K562 (cell line): ENCODE measurements around the gene CD300C. TPM values are rescaled to one million over a fixed set of nuclear protein-coding genes. Genes with fewer than 3 reads are reported as not detected.

ENCODE experiments used
- ATAC-seq: fragments of 200-7000 bp; cut with Tn5 transposase; 3 replicates; pipeline ENCODE4 v1.9.1; 2020; ENCODE audit warnings: moderate library complexity
- BruUV-seq: library from RNA; stranded (reverse); fragments of 400-500 nt; replicated peaks from 2 replicates; lab custom pipeline; 2021; lab: Mats Ljungman, UMichigan
- CTCF ChIA-PET: fragments of 300-600 bp; formaldehyde crosslinking; extraction: SDS; loops from one replicate; lab custom pipeline; 2021; ENCODE audit warnings: low intra/inter-chr PET ratio; lab: Yijun Ruan, JAX
- POLR2A ChIA-PET: fragments of 300-600, 350-650 bp; sonication (Branson Sonifier 250); formaldehyde crosslinking; extraction: SDS; loops from one replicate; lab custom pipeline; 2021; ENCODE audit warnings: antibody characterized with exemption, inconsistent platforms; lab: Yijun Ruan, JAX
- DNase-seq, 4 experiments: peaks; one replicate each; pipeline versions ENCODE4 v3.0.0 to v3.0.0-alpha.2; 2011 to 2018; ENCODE audit warnings: low spot score in 3 of 4, mixed read lengths in 3 of 4; ENCODE audit errors: extremely low read depth in 1 of 4
- FAIRE-seq: peaks from 2 replicates; lab custom pipeline; 2011; peaks lifted over from hg19 to GRCh38; lab: Jason Lieb, UNC
- H2AFZ ChIP-seq: 2 replicates; pipeline ENCODE4 v1.6.0; 2011; ENCODE audit warnings: low read depth, low read length, control low read depth, inconsistent platforms
- H3K27ac ChIP-seq: fragments of 200-600 bp; 3 replicates; pipeline ENCODE4 v1.8.0; 2011; ENCODE audit warnings: low read depth, mild to moderate bottlenecking, control low read depth, inconsistent platforms, low read length, moderate library complexity, mixed read lengths; ENCODE audit errors: extremely low read depth
- H3K27me3 ChIP-seq, 2 experiments: fragments of 300-600 bp in 1 of 2; 2 replicates in 1 of 2; 3 replicates in 1 of 2; pipeline versions ENCODE4 v1.6.0 to v1.8.0; 2011; ENCODE audit warnings: inconsistent platforms in 2 of 2, low read length in 2 of 2, mild to moderate bottlenecking in 1 of 2, mixed read lengths in 1 of 2, moderate library complexity in 1 of 2; ENCODE audit not compliant: control insufficient read depth in 2 of 2, insufficient read depth in 2 of 2
- H3K36me3 ChIP-seq: fragments of 300-600 bp; 3 replicates; pipeline ENCODE4 v1.8.0; 2011; ENCODE audit warnings: mild to moderate bottlenecking, low read length, inconsistent platforms; ENCODE audit not compliant: control insufficient read depth, insufficient read depth
- H3K4me1 ChIP-seq, 2 experiments: fragments of 200-600 bp in 1 of 2; replicated peaks in 1 of 2; 2 replicates in 1 of 2; 3 replicates in 1 of 2; pipeline versions ENCODE4 v1.5.1 to v1.8.0; 2011; ENCODE audit warnings: inconsistent platforms in 2 of 2, low read length in 2 of 2, mild to moderate bottlenecking in 1 of 2, mixed read lengths in 1 of 2, moderate library complexity in 1 of 2; ENCODE audit not compliant: control insufficient read depth in 2 of 2, insufficient read depth in 2 of 2
- H3K4me2 ChIP-seq: 2 replicates; pipeline ENCODE4 v1.6.1; 2011; ENCODE audit warnings: low read length, control low read depth, inconsistent platforms, mixed read lengths; ENCODE audit not compliant: insufficient read depth
- H3K4me3 ChIP-seq: fragments of 200-600 bp; sonication (generic), shearing (Covaris generic); 2 replicates; pipeline ENCODE4 v1.5.1; 2016; ENCODE audit warnings: control low read depth, inconsistent platforms
- H3K79me2 ChIP-seq: fragments of 200-600 bp; 3 replicates; pipeline ENCODE4 v1.8.0; 2011; ENCODE audit warnings: low read length, inconsistent platforms; ENCODE audit not compliant: control insufficient read depth, insufficient read depth
- H3K9ac ChIP-seq, 2 experiments: 2 replicates each; pipeline versions ENCODE4 v1.6.0 to v1.6.1; 2011; ENCODE audit warnings: low read depth in 2 of 2, low read length in 2 of 2, control low read depth in 1 of 2, inconsistent platforms in 1 of 2, mild to moderate bottlenecking in 1 of 2, mixed read lengths in 1 of 2; ENCODE audit not compliant: insufficient read depth in 1 of 2
- H3K9me1 ChIP-seq: one replicate; pipeline ENCODE4 v1.6.0; 2011; ENCODE audit warnings: inconsistent platforms, mild to moderate bottlenecking, low read length, moderate library complexity; ENCODE audit not compliant: control insufficient read depth, insufficient read depth
- H3K9me3 ChIP-seq: replicated peaks from 2 replicates; pipeline ENCODE4 v1.5.1; 2011; ENCODE audit warnings: low read depth, low read length, inconsistent platforms; ENCODE audit not compliant: control insufficient read depth, insufficient read depth
- H4K20me1 ChIP-seq: replicated peaks from 2 replicates; pipeline ENCODE4 v1.6.1; 2011; ENCODE audit warnings: low read length, inconsistent platforms, mixed read lengths; ENCODE audit not compliant: control insufficient read depth, insufficient read depth
- ARID1B ChIP-seq: fragments of 450-650 bp; IDR thresholded peaks from 2 replicates; pipeline ENCODE4 v1.6.1; 2016; ENCODE audit warnings: antibody characterized with exemption, mild to moderate bottlenecking, inconsistent platforms
- CC2D1A ChIP-seq: fragments of 450-650 bp; IDR thresholded peaks from 2 replicates; pipeline ENCODE4 v1.6.1; 2017; ENCODE audit warnings: mild to moderate bottlenecking
- CEBPG ChIP-seq, 3 experiments: fragments of 200-800 bp in 1 of 3; sonication (Bioruptor generic) in 1 of 3; sonication (generic) in 1 of 3; formaldehyde crosslinking in 1 of 3; IDR thresholded peaks in 2 of 3; conservative IDR thresholded peaks in 1 of 3; 2 replicates each; pipeline versions ENCODE4 v1.6.1 to v1.8.0; 2016 to 2022; ENCODE audit warnings: missing compliant biosample characterization in 2 of 3, missing genetic modification characterization in 2 of 3, mild to moderate bottlenecking in 1 of 3, missing genetic modification reagents in 1 of 3
- CTCFL ChIP-seq: IDR thresholded peaks from 2 replicates; pipeline ENCODE4 v1.6.1; 2011; ENCODE audit warnings: borderline replicate concordance, low read depth, mild to moderate bottlenecking, moderate library complexity, low read length; ENCODE audit not compliant: insufficient read depth, poor library complexity, severe bottlenecking
- HCFC1 ChIP-seq: IDR thresholded peaks from 2 replicates; pipeline ENCODE4 v1.6.1; 2012; ENCODE audit warnings: low read depth, low read length, improper control_type of control experiment
- HIVEP1 ChIP-seq: fragments of 250-450 bp; sonication (Bioruptor Pico); IDR thresholded peaks from 2 replicates; pipeline ENCODE4 v1.4.0; 2020; ENCODE audit warnings: mild to moderate bottlenecking
- KLF1 ChIP-seq: fragments of 450-650 bp; IDR thresholded peaks from 2 replicates; pipeline ENCODE4 v1.6.1; 2016; ENCODE audit warnings: missing genetic modification characterization, missing compliant biosample characterization
- PTTG1 ChIP-seq: fragments of 450-650 bp; IDR thresholded peaks from 2 replicates; pipeline ENCODE4 v1.6.1; 2016; ENCODE audit warnings: low read depth, mild to moderate bottlenecking, missing genetic modification characterization, missing compliant biosample characterization
- RNF2 ChIP-seq: sonication (generic); IDR thresholded peaks from 2 replicates; pipeline ENCODE4 v1.6.1; 2016
- SRSF3 ChIP-seq: fragments of 200-400 bp; formaldehyde crosslinking; IDR thresholded peaks from 2 replicates; pipeline ENCODE4 v1.6.1; 2016; ENCODE audit warnings: mild to moderate bottlenecking, low read length, moderate library complexity; ENCODE audit not compliant: insufficient read depth
- WGBS: fragments of 100-300 bp; shearing (Covaris generic); methylation state at CpG from one replicate; pipeline ENCODE4 v1.1.6; 2016; ENCODE audit warnings: low coverage, mixed read lengths; ENCODE audit not compliant: insufficient coverage; ENCODE audit errors: missing lambda C conversion rate; 5-methylcytosine and 5-hydroxymethylcytosine counted together
- in situ Hi-C: fragments of 300-500 bp; cut with MboI; formaldehyde crosslinking; loops from 4 replicates; pipeline ENCODE4 v1.15.0; 2018; ENCODE audit warnings: inconsistent platforms, mixed read lengths
- intact Hi-C: fragments of 100-400 bp; cut with micrococcal nuclease; formaldehyde crosslinking; loops from 2 replicates; pipeline ENCODE4 v1.14.2; 2022
- polyA plus RNA-seq, 8 experiments: library from polyadenylated mRNA; depleted of rRNA in 4 of 8; stranded (reverse) in 5 of 8; unstranded in 3 of 8; fragments of >200 nt; fragmentation: Nextera tagmentation in 2 of 8; fragmentation: Illumina TruSeq in 1 of 8; extraction: Ambion mirVana in 2 of 8; extraction: Trizol in 1 of 8; gene quantifications; 2 replicates each; pipeline versions ENCODE4 v1.2.1 to v1.2.3, GENCODE V29; 2011 to 2014; ENCODE audit warnings: inconsistent platforms in 1 of 8, missing spikeins in 1 of 8
- total RNA-seq, 7 experiments: library from RNA; depleted of rRNA in 6 of 7; stranded (reverse); fragments of >200 nt in 6 of 7; fragmentation: Illumina TruSeq in 2 of 7; extraction: Trizol in 2 of 7; gene quantifications; 2 replicates each; pipeline versions ENCODE4 v1.2.1 to v1.2.3, GENCODE V29; 2011 to 2021; ENCODE audit warnings: low replicate concordance in 1 of 7
- TF ChIP-seq, protein P1 (sequence below): fragments of 450-650 bp; formaldehyde crosslinking; IDR thresholded peaks from 2 replicates; pipeline ENCODE4 v1.4.0; 2022; ENCODE audit warnings: missing genetic modification characterization
- TF ChIP-seq, protein P2 (sequence below): fragments of 250-450 bp; sonication (Bioruptor Pico); IDR thresholded peaks from 2 replicates; pipeline ENCODE4 v1.8.0; 2022; ENCODE audit warnings: inconsistent platforms

CD300C gene
- total and polyA plus RNA-seq, 9 of the 15 experiments (the other 6 are each of a cell fraction or from before 2014, with no cell fraction given): 0.04 to 0.16 (median 0.07) TPM; not detected in 6

DNA sequence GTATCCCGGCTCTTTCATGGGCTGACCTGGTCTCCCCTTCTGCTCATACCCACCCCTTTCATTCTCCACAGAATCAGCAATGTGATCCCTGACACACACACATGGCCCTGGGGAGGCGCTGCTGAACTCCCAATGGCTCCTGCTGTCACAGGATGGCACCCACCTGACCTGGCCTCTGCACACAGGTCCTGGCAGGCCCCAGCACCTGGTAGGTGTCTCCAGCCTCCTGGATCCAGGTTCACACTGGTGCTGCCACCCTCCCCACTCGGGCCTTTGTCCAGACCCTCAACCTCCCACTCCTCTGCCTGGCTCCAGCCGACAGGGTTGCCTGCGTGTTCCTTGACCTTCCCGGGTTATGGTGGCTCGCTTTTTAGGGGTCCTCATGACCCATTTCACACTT, 1.3 kb upstream of the CD300C start:
- FAIRE-seq (no peak), ATAC-seq (no peak), DNase-seq (no peak)
- Histone ChIP-seq H3K9me1 (no peaks in the 10 kb centered on the region), H3K4me3 (no peak overlapping the region), H3K9ac (no peak overlapping the region), H3K36me3 (no peaks in the 10 kb centered on the region), H3K4me1 (peaks cover 0 to 3% of the 10 kb centered on the region in 2 experiments; a peak in 1 of 5 replicates), H3K27ac (no peak overlapping the region), H3K79me2 (no peaks in the 10 kb centered on the region), H2AFZ (no peak overlapping the region), H4K20me1 (no peaks in the 10 kb centered on the region; the same call in 1 of the 2 replicates), H3K27me3 (peaks cover 3 to 89% of the 10 kb centered on the region in 2 experiments; a peak in 4 of 5 replicates), H3K4me2 (no peak overlapping the region), H3K9me3 (no peaks in the 10 kb centered on the region)
- CTCF ChIA-PET: no interaction called here
- 5% methylated on average over 7 of the region's 7 CpGs for WGBS
- POLR2A ChIA-PET: no interaction called here
- TF ChIP-seq, protein P1, sequence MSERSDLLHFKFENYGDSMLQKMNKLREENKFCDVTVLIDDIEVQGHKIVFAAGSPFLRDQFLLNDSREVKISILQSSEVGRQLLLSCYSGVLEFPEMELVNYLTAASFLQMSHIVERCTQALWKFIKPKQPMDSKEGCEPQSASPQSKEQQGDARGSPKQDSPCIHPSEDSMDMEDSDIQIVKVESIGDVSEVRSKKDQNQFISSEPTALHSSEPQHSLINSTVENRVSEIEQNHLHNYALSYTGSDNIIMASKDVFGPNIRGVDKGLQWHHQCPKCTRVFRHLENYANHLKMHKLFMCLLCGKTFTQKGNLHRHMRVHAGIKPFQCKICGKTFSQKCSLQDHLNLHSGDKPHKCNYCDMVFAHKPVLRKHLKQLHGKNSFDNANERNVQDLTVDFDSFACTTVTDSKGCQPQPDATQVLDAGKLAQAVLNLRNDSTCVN (CRISPR knock-in tag): no peak
- TF ChIP-seq PTTG1 (tag) (no peak), HCFC1 (no peak), CC2D1A (no peak), CEBPG (CRISPR knock-in tag; IDR thresholded peaks at IDR 0.05) (no peak), CEBPG (tag; conservative IDR thresholded peaks at IDR 0.05 in 1 of 2, IDR thresholded peaks at IDR 0.05 in 1 of 2) (no peak), HIVEP1 (CRISPR knock-in tag) (no peak), CTCFL (no peak), ARID1B (no peak), RNF2 (no peak), SRSF3 (no peak), KLF1 (tag) (no peak)
- TF ChIP-seq, protein P2, sequence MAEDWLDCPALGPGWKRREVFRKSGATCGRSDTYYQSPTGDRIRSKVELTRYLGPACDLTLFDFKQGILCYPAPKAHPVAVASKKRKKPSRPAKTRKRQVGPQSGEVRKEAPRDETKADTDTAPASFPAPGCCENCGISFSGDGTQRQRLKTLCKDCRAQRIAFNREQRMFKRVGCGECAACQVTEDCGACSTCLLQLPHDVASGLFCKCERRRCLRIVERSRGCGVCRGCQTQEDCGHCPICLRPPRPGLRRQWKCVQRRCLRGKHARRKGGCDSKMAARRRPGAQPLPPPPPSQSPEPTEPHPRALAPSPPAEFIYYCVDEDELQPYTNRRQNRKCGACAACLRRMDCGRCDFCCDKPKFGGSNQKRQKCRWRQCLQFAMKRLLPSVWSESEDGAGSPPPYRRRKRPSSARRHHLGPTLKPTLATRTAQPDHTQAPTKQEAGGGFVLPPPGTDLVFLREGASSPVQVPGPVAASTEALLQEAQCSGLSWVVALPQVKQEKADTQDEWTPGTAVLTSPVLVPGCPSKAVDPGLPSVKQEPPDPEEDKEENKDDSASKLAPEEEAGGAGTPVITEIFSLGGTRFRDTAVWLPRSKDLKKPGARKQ: no peak
- in situ Hi-C loops (no loop called here), intact Hi-C loops (no loop called here)
- no TSS peak for BruUV-seq
